Activated T-cell treated with anti-CD3 and anti-CD28 coated beads for 4 hours (primary cell): ENCODE data around the gene SIK3.

Experiments used
- DNase-seq: peaks from one replicate; pipeline ENCODE4 v3.0.0-alpha.2; 2020

The SIK3 gene

GRCh38 chr11:117107701-117108590 lies 9.7 kb upstream of the SIK3 start:
- DNase-seq: no peak

- no peak for DNase-seq
Observed at GRCh38 chr11:117100556-117100955, 2.3 kb upstream of the SIK3 start.

GRCh38 chr11:117099696-117100095 lies 1.5 kb upstream of the SIK3 start:
- DNase-seq: no peak

- DNase-seq: peak; percentile 5
Observed at GRCh38 chr11:117097389-117098268, 599 bp downstream of the SIK3 start.

- no peak for DNase-seq
Observed at GRCh38 chr11:117097014-117097388, 1.2 kb downstream of the SIK3 start.

- DNase-seq: peak; percentile 23
Observed at GRCh38 chr11:117096201-117096991, 1.8 kb downstream of the SIK3 start.

GRCh38 chr11:117095284-117096161 lies 2.7 kb downstream of the SIK3 start:
- DNase-seq: no peak

GRCh38 chr11:117094776-117095175 lies 3.5 kb downstream of the SIK3 start:
- no peak for DNase-seq

GRCh38 chr11:117092951-117093590 lies 5.2 kb downstream of the SIK3 start:
- no peak for DNase-seq

- no peak for DNase-seq
Observed at GRCh38 chr11:117091753-117092477, 6.3 kb downstream of the SIK3 start.

GRCh38 chr11:117090111-117090706 lies 8.0 kb downstream of the SIK3 start:
- DNase-seq: no peak

- no peak for DNase-seq
Observed at GRCh38 chr11:117089685-117090084, 8.5 kb downstream of the SIK3 start.

- DNase-seq: no peak
Observed at GRCh38 chr11:117087446-117087845, 10.8 kb downstream of the SIK3 start.

GRCh38 chr11:117084992-117085391 lies 13.2 kb downstream of the SIK3 start:
- no peak for DNase-seq

GRCh38 chr11:117083011-117083935 lies 15.0 kb downstream of the SIK3 start:
- DNase-seq: no peak

- DNase-seq: no peak
Observed at GRCh38 chr11:117081908-117082307, 16.3 kb downstream of the SIK3 start.

- DNase-seq: no peak
Observed at GRCh38 chr11:117080370-117080769, 17.9 kb downstream of the SIK3 start.

- no peak for DNase-seq
Observed at GRCh38 chr11:117076941-117077691, 21.1 kb downstream of the SIK3 start.
